Neural progenitor cell (in vitro differentiated cells): ENCODE results near the gene CACNG5.

Experiments used
- CTCF ChIP-seq: fragments of 200-600 bp; sonication (generic); IDR thresholded peaks from 2 replicates; pipeline ENCODE4 v1.5.1; 2017; ENCODE audit warnings: antibody characterized with exemption, mild to moderate bottlenecking
- EZH2 ChIP-seq: fragments of 200-600 bp; sonication (generic); IDR thresholded peaks from 2 replicates; pipeline ENCODE4 v1.6.1; 2017; ENCODE audit warnings: antibody characterized with exemption, mild to moderate bottlenecking, moderate library complexity
- EZH2phosphoT487 ChIP-seq: fragments of 200-600 bp; sonication (generic); IDR thresholded peaks from 2 replicates; pipeline ENCODE4 v1.6.1; 2017; ENCODE audit warnings: antibody characterized with exemption

GRCh38 chr17:66842959-66843358 is 8.0 kb downstream of the CACNG5 start:
- TF ChIP-seq CTCF (no peak), EZH2 (no peak), EZH2phosphoT487 (no peak)
